HL-60 (cell line): ENCODE measurements around the gene PKP4.

Source experiments
- DNase-seq, 2 experiments: peaks; one replicate each; pipeline ENCODE4 v3.0.0-alpha.2; 2010 to 2020; ENCODE audit warnings: low read depth in 1 of 2, low spot score in 1 of 2
- H3K27ac ChIP-seq: fragments of 250-450 bp; sonication (Bioruptor Pico); replicated peaks from 2 replicates; pipeline ENCODE4 v1.5.1; 2020; ENCODE audit warnings: mild to moderate bottlenecking, moderate library complexity
- H3K27me3 ChIP-seq: fragments of 250-450 bp; sonication (Bioruptor Pico); 2 replicates; pipeline ENCODE4 v1.5.1; 2021; ENCODE audit warnings: mild to moderate bottlenecking, moderate library complexity; ENCODE audit not compliant: insufficient read depth, poor library complexity, severe bottlenecking
- H3K4me3 ChIP-seq: replicated peaks from 2 replicates; pipeline ENCODE4 v1.5.1; 2011; ENCODE audit warnings: mild to moderate bottlenecking, control low read depth, low read length; ENCODE audit not compliant: insufficient read depth
- CTCF ChIP-seq: IDR thresholded peaks from one replicate; pipeline ENCODE4 v1.5.1; 2011; ENCODE audit warnings: low read length, control low read depth, inconsistent platforms; ENCODE audit not compliant: insufficient read depth
- GABPA ChIP-seq: IDR thresholded peaks from 2 replicates; pipeline ENCODE4 v1.6.1; 2012; ENCODE audit warnings: low read depth
- POLR2AphosphoS5 ChIP-seq: IDR thresholded peaks from 2 replicates; pipeline ENCODE4 v1.6.1; 2012; ENCODE audit warnings: low read depth
- REST ChIP-seq: IDR thresholded peaks from 2 replicates; pipeline ENCODE4 v1.6.1; 2012; ENCODE audit warnings: low read depth; ENCODE audit not compliant: insufficient replicate concordance
- SPI1 ChIP-seq: IDR thresholded peaks from 2 replicates; pipeline ENCODE4 v1.6.1; 2012; ENCODE audit warnings: low read depth, mild to moderate bottlenecking, borderline replicate concordance

Gene PKP4

GRCh38 chr2:158544998-158545397, 88.2 kb downstream of the PKP4 start:
- Histone ChIP-seq H3K4me3 (no peak overlapping the region), H3K27me3 (no peaks in the 10 kb centered on the region), H3K27ac (no peak overlapping the region)
- TF ChIP-seq SPI1 (peak; percentile 69; the same call in 1 of the 2 replicates), GABPA (no peak)
- peak in 1 of 2 experiments; percentile 12 for DNase-seq

GRCh38 chr2:158546412-158547144, 89.8 kb downstream of the PKP4 start:
- Histone ChIP-seq H3K4me3 (no peak overlapping the region), H3K27me3 (no peaks in the 10 kb centered on the region), H3K27ac (no peak overlapping the region)
- TF ChIP-seq REST (no peak), GABPA (no peak), SPI1 (no peak), CTCF (no peak), POLR2AphosphoS5 (no peak)
- no peak for DNase-seq

GRCh38 chr2:158553257-158553656, 96.5 kb downstream of the PKP4 start:
- TF ChIP-seq CTCF (no peak), SPI1 (no peak)
- no peak for DNase-seq
- H3K27me3 ChIP-seq, result no peaks in the 10 kb centered on the region
- no peak overlapping the region for H3K4me3 ChIP-seq
- no peak overlapping the region for H3K27ac ChIP-seq

- no peak for TF ChIP-seq GABPA
- TF ChIP-seq CTCF, result no peak
- no peak for TF ChIP-seq POLR2AphosphoS5
- H3K4me3 ChIP-seq, result no peak overlapping the region
- no peak overlapping the region for H3K27ac ChIP-seq
- DNase-seq, result no peak
- H3K27me3 ChIP-seq, result no peaks in the 10 kb centered on the region
Measured at GRCh38 chr2:158554996-158555395, 98.2 kb downstream of the PKP4 start.

- H3K27ac ChIP-seq, result no peak overlapping the region
- H3K4me3 ChIP-seq, result no peak overlapping the region
- no peaks in the 10 kb centered on the region for H3K27me3 ChIP-seq
- no peak for DNase-seq
- TF ChIP-seq SPI1 (no peak), GABPA (no peak), REST (no peak), CTCF (no peak), POLR2AphosphoS5 (no peak)
Measured at GRCh38 chr2:158556124-158556523, 99.4 kb downstream of the PKP4 start.
